GM19328 (cell line): ENCODE results near the gene BARD1.

Experiments used
- ATAC-seq: cut with Tn5 transposase; IDR thresholded peaks from one replicate; pipeline ENCODE4 v1.9.1; 2021; ENCODE audit warnings: mild to moderate bottlenecking, moderate library complexity; ENCODE audit not compliant: unreplicated experiment

The BARD1 gene

GRCh38 chr2:214676421-214677089 is 132.9 kb downstream of the BARD1 start:
- ATAC-seq, result no peak
